ENCODE results near the gene TAC4. TPM values are rescaled to one million over a fixed set of nuclear protein-coding genes. Genes with fewer than 3 reads are reported as not detected.

Gene TAC4
- total and polyA plus RNA-seq, 10 donors: not detected

- DNase-seq: no peak
- no peaks in the 10 kb centered on the region for H3K9me3 ChIP-seq
- peaks cover 9 to 82% (median 35%) of the 10 kb centered on the region in 6 donors for H3K4me1 ChIP-seq
- intact Hi-C loops (cut with DNase I; ENCODE audit: low total_unique reads): loop anchor here (10.0 kb wide), 1 partner anchor 47 kb away; the partner anchor contains the start of gene TAC4
- no peaks in the 10 kb centered on the region for H3K27me3 ChIP-seq (replicated peaks in 1 of 7)
- no peak overlapping the region for H3K4me3 ChIP-seq
- H3K36me3 ChIP-seq: peaks cover 17 to 100% (median 84%) of the 10 kb centered on the region in 6 donors
- 90 to 95% (median 92%) methylated on average over 8 of the region's 8 CpGs for WGBS, 5 donors
- no peak overlapping the region for H3K27ac ChIP-seq
- TF ChIP-seq POLR2A (IDR thresholded peaks at IDR 0.05) (no peak), POLR2AphosphoS5 (IDR thresholded peaks at IDR 0.05) (no peak)
- TF ChIP-seq, protein P1, sequence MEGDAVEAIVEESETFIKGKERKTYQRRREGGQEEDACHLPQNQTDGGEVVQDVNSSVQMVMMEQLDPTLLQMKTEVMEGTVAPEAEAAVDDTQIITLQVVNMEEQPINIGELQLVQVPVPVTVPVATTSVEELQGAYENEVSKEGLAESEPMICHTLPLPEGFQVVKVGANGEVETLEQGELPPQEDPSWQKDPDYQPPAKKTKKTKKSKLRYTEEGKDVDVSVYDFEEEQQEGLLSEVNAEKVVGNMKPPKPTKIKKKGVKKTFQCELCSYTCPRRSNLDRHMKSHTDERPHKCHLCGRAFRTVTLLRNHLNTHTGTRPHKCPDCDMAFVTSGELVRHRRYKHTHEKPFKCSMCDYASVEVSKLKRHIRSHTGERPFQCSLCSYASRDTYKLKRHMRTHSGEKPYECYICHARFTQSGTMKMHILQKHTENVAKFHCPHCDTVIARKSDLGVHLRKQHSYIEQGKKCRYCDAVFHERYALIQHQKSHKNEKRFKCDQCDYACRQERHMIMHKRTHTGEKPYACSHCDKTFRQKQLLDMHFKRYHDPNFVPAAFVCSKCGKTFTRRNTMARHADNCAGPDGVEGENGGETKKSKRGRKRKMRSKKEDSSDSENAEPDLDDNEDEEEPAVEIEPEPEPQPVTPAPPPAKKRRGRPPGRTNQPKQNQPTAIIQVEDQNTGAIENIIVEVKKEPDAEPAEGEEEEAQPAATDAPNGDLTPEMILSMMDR (IDR thresholded peaks at IDR 0.05 in 8 of 11, conservative IDR thresholded peaks at IDR 0.05 in 3 of 11): no peak
Measured at GRCh38 chr17:49798182-49798581, 49.7 kb downstream of the TAC4 start.

- TF ChIP-seq, protein P1 (IDR thresholded peaks at IDR 0.05 in 8 of 11, conservative IDR thresholded peaks at IDR 0.05 in 3 of 11): no peak
- TF ChIP-seq POLR2A (IDR thresholded peaks at IDR 0.05): no peak
- TF ChIP-seq POLR2AphosphoS5 (IDR thresholded peaks at IDR 0.05): no peak
- no peak overlapping the region for H3K27ac ChIP-seq
- DNase-seq: no peak
- peaks cover 18 to 86% (median 55%) of the 10 kb centered on the region in 6 donors for H3K4me1 ChIP-seq
- 71 to 88% (median 83%) methylated on average over 5 of the region's 5 CpGs for WGBS, 5 donors
- no peak overlapping the region for H3K4me3 ChIP-seq
- no peaks in the 10 kb centered on the region for H3K27me3 ChIP-seq (replicated peaks in 1 of 7)
- H3K9me3 ChIP-seq: no peaks in the 10 kb centered on the region
- intact Hi-C loops (cut with DNase I; ENCODE audit: low total_unique reads): loop anchor here (10.0 kb wide), 1 partner anchor 49 kb away; the partner anchor contains the start of gene TAC4
- H3K36me3 ChIP-seq: peaks cover 17 to 100% (median 83%) of the 10 kb centered on the region in 6 donors
Measured at GRCh38 chr17:49795372-49795771, 52.5 kb downstream of the TAC4 start.

DNA sequence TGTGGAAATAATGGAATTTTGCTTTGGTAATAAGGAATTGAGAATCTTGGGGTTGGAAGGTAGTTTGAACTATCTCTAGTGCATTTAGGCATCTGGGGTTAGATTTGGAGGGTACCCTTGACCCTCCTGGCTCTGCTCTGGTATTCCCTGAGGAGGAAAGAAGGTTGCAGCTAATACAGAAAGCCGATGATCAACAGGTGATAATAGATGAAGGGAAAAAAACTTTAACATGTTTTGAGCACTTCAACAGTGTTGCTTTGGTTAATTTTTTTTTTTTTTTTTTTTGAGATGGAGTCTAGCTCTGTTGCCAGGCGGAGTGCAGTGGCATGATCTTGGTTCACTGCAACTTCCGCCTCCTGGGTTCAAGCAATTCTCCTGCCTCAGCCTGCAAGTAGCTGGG, 54.6 kb downstream of the TAC4 start:
- no peaks in the 10 kb centered on the region for H3K9me3 ChIP-seq
- no peaks in the 10 kb centered on the region for H3K27me3 ChIP-seq (replicated peaks in 1 of 7)
- peaks cover 15 to 86% (median 62%) of the 10 kb centered on the region in 6 donors for H3K36me3 ChIP-seq
- no peak for DNase-seq
- TF ChIP-seq POLR2A (IDR thresholded peaks at IDR 0.05): no peak
- peaks cover 29 to 85% (median 66%) of the 10 kb centered on the region in 6 donors for H3K4me1 ChIP-seq
- intact Hi-C loops (cut with DNase I; ENCODE audit: low total_unique reads): loop anchor here (10.0 kb wide), 1 partner anchor 51 kb away; the partner anchor contains the start of gene TAC4
- WGBS, 5 donors: 87 to 96% (median 92%) methylated on average over 3 of the region's 3 CpGs
- H3K4me3 ChIP-seq: no peak overlapping the region
- no peak overlapping the region for H3K27ac ChIP-seq

GRCh38 chr17:49789243-49789578, 58.7 kb downstream of the TAC4 start:
- TF ChIP-seq, protein P1 (IDR thresholded peaks at IDR 0.05 in 8 of 11, conservative IDR thresholded peaks at IDR 0.05 in 3 of 11): no peak
- TF ChIP-seq POLR2A (IDR thresholded peaks at IDR 0.05) (no peak), POLR2AphosphoS5 (IDR thresholded peaks at IDR 0.05) (no peak)

More at GRCh38 chr17:49789243-49789578, 58.7 kb downstream of the TAC4 start:
- H3K4me3 ChIP-seq: peak overlapping the region; percentile 24 to 95 (median 91)
- H3K27me3 ChIP-seq (replicated peaks in 1 of 7): no peaks in the 10 kb centered on the region
- peaks cover 26 to 64% (median 58%) of the 10 kb centered on the region in 6 donors for H3K4me1 ChIP-seq
- DNase-seq: no peak
- intact Hi-C loops (cut with DNase I; ENCODE audit: low total_unique reads): loop anchor here (5.0 kb wide), 1 partner anchor 222 kb away; no protein-coding TSS in a partner anchor
- WGBS, 5 donors: 3 to 11% (median 6%) methylated on average over 8 to 17 of the region's 17 CpGs
- H3K27ac ChIP-seq: peak overlapping the region in 6 of 8 donors; percentile 29 to 100 (median 98)
- H3K9me3 ChIP-seq: no peaks in the 10 kb centered on the region
- peaks cover 5 to 45% (median 27%) of the 10 kb centered on the region in 6 donors for H3K36me3 ChIP-seq
